ENCODE data around the gene ZNF579.

The ZNF579 gene

DNA sequence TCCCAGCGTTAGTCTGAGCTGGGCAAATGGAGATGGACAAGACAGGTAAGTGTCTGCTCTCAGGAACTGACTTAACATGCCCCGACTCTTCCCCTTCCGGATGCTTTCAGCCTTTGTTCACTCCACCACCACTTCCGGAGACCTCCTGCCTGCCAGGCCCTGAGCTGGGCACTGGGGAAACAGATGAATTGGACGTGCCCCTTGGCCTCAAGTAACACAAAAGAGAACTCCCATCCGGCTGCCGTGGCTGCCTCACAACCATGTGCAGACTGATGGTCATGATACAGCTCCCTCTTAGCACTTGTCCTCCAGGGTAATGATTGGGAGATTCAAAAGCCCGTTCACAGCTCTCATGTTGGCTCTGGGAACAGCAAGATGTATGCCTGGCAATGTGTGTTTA lies 36.8 kb upstream of the ZNF579 start:
- TF ChIP-seq, protein P1, sequence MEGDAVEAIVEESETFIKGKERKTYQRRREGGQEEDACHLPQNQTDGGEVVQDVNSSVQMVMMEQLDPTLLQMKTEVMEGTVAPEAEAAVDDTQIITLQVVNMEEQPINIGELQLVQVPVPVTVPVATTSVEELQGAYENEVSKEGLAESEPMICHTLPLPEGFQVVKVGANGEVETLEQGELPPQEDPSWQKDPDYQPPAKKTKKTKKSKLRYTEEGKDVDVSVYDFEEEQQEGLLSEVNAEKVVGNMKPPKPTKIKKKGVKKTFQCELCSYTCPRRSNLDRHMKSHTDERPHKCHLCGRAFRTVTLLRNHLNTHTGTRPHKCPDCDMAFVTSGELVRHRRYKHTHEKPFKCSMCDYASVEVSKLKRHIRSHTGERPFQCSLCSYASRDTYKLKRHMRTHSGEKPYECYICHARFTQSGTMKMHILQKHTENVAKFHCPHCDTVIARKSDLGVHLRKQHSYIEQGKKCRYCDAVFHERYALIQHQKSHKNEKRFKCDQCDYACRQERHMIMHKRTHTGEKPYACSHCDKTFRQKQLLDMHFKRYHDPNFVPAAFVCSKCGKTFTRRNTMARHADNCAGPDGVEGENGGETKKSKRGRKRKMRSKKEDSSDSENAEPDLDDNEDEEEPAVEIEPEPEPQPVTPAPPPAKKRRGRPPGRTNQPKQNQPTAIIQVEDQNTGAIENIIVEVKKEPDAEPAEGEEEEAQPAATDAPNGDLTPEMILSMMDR (IDR thresholded peaks at IDR 0.05; ENCODE audit: low read length, missing control alignments) = no peak
- no peak for DNase-seq (ENCODE audit: low read depth)
- no peak overlapping the region for H3K4me3 ChIP-seq (replicated peaks; ENCODE audit: low read depth, low read length)

DNA sequence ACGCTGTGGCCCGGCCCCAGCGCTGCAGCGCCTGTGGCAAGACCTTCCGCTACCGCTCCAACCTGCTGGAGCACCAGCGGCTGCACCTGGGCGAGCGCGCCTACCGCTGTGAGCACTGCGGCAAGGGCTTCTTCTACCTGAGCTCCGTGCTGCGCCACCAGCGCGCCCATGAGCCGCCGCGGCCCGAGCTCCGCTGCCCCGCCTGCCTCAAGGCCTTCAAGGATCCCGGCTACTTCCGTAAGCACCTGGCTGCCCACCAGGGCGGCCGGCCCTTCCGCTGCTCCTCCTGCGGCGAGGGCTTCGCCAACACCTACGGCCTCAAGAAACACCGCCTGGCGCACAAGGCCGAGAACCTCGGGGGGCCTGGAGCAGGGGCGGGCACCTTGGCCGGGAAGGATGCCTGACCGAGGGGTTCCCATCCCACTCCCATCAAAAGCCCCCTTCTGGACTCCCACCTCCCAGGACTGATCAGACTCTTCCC lies 35.8 kb upstream of the ZNF579 start:
- no peak overlapping the region for H3K4me3 ChIP-seq (replicated peaks; ENCODE audit: low read depth, low read length)
- TF ChIP-seq, protein P1 (IDR thresholded peaks at IDR 0.05; ENCODE audit: low read length, missing control alignments) = no peak
- no peak for DNase-seq (ENCODE audit: low read depth)

DNA sequence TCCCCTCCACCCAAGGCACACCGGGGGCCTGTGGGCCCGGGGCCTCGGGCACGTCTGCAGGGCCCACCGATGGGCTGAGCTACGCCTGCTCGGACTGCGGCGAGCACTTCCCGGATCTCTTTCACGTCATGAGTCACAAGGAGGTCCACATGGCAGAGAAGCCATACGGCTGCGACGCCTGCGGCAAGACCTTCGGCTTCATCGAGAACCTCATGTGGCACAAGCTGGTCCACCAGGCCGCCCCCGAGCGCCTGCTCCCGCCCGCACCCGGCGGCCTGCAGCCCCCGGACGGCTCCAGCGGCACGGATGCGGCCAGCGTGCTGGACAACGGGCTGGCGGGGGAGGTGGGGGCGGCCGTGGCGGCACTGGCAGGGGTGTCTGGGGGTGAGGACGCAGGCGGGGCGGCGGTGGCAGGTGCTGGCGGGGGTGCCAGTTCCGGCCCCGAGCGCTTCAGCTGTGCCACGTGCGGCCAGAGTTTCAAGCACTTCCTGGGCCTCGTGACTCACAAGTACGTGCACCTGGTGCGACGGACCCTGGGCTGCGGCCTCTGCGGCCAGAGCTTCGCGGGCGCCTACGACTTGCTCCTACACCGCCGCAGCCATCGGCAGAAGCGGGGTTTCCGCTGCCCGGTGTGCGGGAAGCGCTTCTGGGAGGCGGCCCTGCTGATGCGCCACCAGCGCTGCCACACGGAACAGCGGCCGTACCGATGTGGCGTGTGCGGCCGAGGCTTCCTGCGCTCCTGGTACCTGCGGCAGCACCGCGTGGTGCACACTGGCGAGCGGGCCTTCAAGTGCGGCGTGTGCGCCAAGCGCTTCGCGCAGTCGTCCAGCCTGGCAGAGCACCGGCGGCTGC lies 35.1 kb upstream of the ZNF579 start:
- DNase-seq (ENCODE audit: low read depth) = no peak
- TF ChIP-seq, protein P1 (IDR thresholded peaks at IDR 0.05; ENCODE audit: low read length, missing control alignments) = no peak
- H3K4me3 ChIP-seq (replicated peaks; ENCODE audit: low read depth, low read length) = no peak overlapping the region

DNA sequence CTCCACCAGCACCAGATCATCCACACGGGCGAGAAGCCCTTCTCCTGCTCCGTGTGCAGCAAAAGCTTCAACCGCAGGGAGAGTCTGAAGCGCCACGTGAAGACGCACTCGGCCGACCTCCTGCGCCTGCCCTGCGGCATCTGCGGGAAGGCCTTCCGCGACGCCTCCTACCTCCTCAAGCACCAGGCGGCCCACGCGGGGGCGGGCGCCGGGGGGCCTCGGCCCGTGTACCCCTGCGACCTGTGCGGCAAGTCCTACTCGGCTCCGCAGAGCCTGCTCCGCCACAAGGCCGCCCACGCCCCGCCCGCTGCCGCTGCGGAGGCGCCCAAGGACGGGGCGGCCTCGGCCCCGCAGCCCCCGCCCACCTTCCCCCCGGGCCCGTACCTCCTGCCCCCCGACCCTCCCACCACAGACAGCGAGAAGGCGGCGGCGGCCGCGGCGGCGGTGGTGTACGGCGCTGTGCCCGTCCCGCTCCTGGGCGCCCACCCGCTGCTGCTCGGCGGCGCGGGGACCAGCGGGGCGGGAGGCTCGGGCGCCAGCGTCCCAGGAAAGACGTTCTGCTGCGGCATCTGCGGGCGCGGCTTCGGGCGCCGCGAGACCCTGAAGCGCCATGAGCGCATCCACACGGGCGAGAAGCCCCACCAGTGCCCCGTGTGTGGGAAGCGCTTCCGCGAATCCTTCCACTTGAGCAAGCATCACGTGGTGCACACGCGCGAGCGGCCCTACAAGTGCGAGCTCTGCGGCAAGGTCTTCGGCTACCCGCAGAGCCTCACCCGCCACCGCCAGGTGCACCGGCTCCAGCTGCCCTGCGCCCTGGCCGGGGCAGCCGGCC lies 34.3 kb upstream of the ZNF579 start:
- no peak overlapping the region for H3K4me3 ChIP-seq (replicated peaks; ENCODE audit: low read depth, low read length)

DNA sequence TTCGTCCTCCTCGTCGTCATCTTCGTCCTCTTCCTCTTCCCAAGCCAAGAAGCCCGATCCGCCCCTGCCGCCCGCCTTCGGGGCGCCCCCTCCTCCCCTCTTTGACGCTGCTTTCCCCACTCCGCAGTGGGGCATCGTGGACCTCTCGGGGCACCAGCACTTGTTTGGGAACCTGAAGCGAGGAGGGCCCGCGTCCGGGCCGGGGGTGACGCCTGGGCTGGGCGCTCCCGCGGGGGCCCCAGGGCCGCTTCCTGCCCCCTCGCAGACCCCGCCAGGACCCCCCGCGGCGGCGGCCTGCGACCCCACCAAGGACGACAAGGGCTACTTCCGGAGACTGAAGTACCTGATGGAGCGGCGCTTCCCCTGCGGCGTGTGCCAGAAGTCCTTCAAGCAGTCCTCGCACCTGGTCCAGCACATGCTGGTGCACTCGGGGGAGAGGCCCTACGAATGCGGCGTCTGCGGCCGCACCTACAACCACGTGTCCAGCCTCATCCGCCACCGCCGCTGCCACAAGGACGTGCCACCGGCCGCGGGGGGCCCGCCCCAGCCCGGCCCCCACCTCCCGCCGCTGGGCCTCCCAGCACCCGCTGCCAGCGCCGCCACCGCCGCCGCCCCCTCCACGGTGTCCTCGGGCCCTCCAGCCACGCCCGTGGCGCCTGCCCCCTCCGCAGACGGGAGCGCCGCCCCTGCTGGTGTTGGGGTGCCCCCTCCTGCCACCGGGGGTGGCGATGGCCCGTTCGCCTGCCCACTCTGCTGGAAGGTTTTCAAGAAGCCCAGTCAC lies 33.5 kb upstream of the ZNF579 start:
- no peak overlapping the region for H3K4me3 ChIP-seq (replicated peaks; ENCODE audit: low read depth, low read length)
- no peak for DNase-seq (ENCODE audit: low read depth)
- TF ChIP-seq, protein P1 (IDR thresholded peaks at IDR 0.05; ENCODE audit: low read length, missing control alignments) = no peak

More for the DNA sequence above, 34.3 kb upstream of the ZNF579 start:
- TF ChIP-seq, protein P1 (IDR thresholded peaks at IDR 0.05; ENCODE audit: low read length, missing control alignments) = no peak
- no peak for DNase-seq (ENCODE audit: low read depth)

DNA sequence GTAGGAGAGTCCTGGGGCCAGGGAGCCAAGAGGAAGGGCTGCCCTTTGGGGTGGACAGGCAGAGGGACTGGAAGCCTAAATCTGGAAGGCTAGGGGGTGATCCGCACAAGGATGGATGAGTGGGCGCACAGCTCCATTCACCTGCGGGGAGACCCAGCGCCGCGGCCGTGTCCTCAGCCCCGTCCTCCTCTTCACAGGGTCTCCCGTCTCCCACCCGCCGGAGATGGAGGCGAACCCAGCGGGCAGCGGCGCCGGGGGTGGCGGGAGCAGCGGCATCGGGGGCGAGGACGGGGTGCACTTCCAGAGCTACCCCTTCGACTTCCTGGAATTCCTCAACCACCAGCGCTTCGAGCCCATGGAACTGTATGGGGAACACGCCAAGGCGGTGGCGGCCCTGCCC lies 32.7 kb upstream of the ZNF579 start:
- DNase-seq (ENCODE audit: low read depth) = no peak
- TF ChIP-seq, protein P1 (IDR thresholded peaks at IDR 0.05; ENCODE audit: low read length, missing control alignments) = no peak
- no peak overlapping the region for H3K4me3 ChIP-seq (replicated peaks; ENCODE audit: low read depth, low read length)

All from fibroblast of pulmonary artery (primary cell).